A549 (cell line): ENCODE measurements around the gene GOLT1B. TPM values are rescaled to one million over a fixed set of nuclear protein-coding genes. Genes with fewer than 3 reads are reported as not detected.

Source experiments
- ATAC-seq, 2 experiments: fragments of 200-7000 bp in 1 of 2; fragments of >200 bp in 1 of 2; cut with Nextera tagmentation in 1 of 2; cut with Tn5 transposase in 1 of 2; 3 replicates each; pipeline versions ENCODE4 v1.8.0 to v1.9.1; 2018 to 2020; ENCODE audit warnings: mild to moderate bottlenecking in 1 of 2, moderate library complexity in 1 of 2
- CTCF ChIA-PET: fragments of 300-600 bp; sonication (Branson Sonifier 250); formaldehyde crosslinking; extraction: SDS; loops from one replicate; lab custom pipeline; 2021; ENCODE audit warnings: antibody characterized with exemption, inconsistent platforms; lab: Yijun Ruan, JAX
- POLR2A ChIA-PET: fragments of 350-600 bp; formaldehyde crosslinking; extraction: SDS; loops from one replicate; lab custom pipeline; 2021; ENCODE audit warnings: antibody characterized with exemption, inconsistent platforms; lab: Yijun Ruan, JAX
- DNase-seq, 2 experiments: peaks; one replicate each; pipeline versions ENCODE4 v3.0.0 to v3.0.0-alpha.2; 2011 to 2016; ENCODE audit warnings: low read depth in 1 of 2, low spot score in 1 of 2
- FAIRE-seq: peaks from 2 replicates; lab custom pipeline; 2011; peaks lifted over from hg19 to GRCh38; lab: Jason Lieb, UNC
- H3K27ac ChIP-seq, 2 experiments: fragments of >200 bp; sonication (Bioruptor Twin); formaldehyde crosslinking; 3 replicates each; pipeline ENCODE4 v1.5.1; 2016 to 2017
- H3K4me1 ChIP-seq: fragments of >200 bp; sonication (Bioruptor Twin); formaldehyde crosslinking; 3 replicates; pipeline ENCODE4 v1.6.1; 2016
- H3K4me2 ChIP-seq: fragments of >200 bp; sonication (Bioruptor Twin); formaldehyde crosslinking; 3 replicates; pipeline ENCODE4 v1.6.1; 2016
- H3K4me3 ChIP-seq: fragments of >200 bp; sonication (Bioruptor Twin); formaldehyde crosslinking; 3 replicates; pipeline ENCODE4 v1.5.1; 2016
- H3K9me3 ChIP-seq: fragments of >200 bp; sonication (Bioruptor Twin); formaldehyde crosslinking; 3 replicates; pipeline ENCODE4 v1.6.1; 2016
- ATOH8 ChIP-seq: fragments of 250-450 bp; sonication (Bioruptor Pico); IDR thresholded peaks from 2 replicates; pipeline ENCODE4 v1.5.0; 2020; ENCODE audit warnings: low read depth, mild to moderate bottlenecking, moderate library complexity
- BHLHE40 ChIP-seq: IDR thresholded peaks from 2 replicates; pipeline ENCODE4 v1.6.1; 2012; ENCODE audit warnings: low read depth, low read length, inconsistent platforms
- CEBPB ChIP-seq, 2 experiments: fragments of >200 bp in 1 of 2; sonication (Bioruptor Twin) in 1 of 2; formaldehyde crosslinking in 1 of 2; IDR thresholded peaks; 2 replicates each; pipeline ENCODE4 v1.6.1; 2012 to 2016
- CHD4 ChIP-seq: fragments of 200-600 bp; sonication (generic); IDR thresholded peaks from 2 replicates; pipeline ENCODE4 v1.6.1; 2016; ENCODE audit warnings: antibody characterized with exemption, mild to moderate bottlenecking, borderline replicate concordance
- E2F6 ChIP-seq: IDR thresholded peaks from 2 replicates; pipeline ENCODE4 v1.6.1; 2012; ENCODE audit warnings: low read depth, borderline replicate concordance
- EHMT2 ChIP-seq: fragments of 200-600 bp; sonication (generic); IDR thresholded peaks from 2 replicates; pipeline ENCODE4 v1.6.1; 2016; ENCODE audit warnings: antibody characterized with exemption, low read depth, mild to moderate bottlenecking, moderate library complexity
- ELK1 ChIP-seq: fragments of 150-350 bp; IDR thresholded peaks from 2 replicates; pipeline ENCODE4 v1.6.1; 2014; ENCODE audit warnings: low read depth, mild to moderate bottlenecking, low read length
- FOSL2 ChIP-seq, 2 experiments: fragments of 450-650 bp in 1 of 2; fragments of >200 bp in 1 of 2; sonication (Bioruptor Twin) in 1 of 2; formaldehyde crosslinking; IDR thresholded peaks; 2 replicates each; pipeline versions ENCODE4 v1.5.0 to v1.6.1; 2016 to 2020; ENCODE audit warnings: mild to moderate bottlenecking in 1 of 2, moderate library complexity in 1 of 2
- FOXS1 ChIP-seq: fragments of 250-450 bp; sonication (Bioruptor Pico); IDR thresholded peaks from 2 replicates; pipeline ENCODE4 v1.5.0; 2020; ENCODE audit warnings: mild to moderate bottlenecking, moderate library complexity
- GATA3 ChIP-seq: IDR thresholded peaks from 2 replicates; pipeline ENCODE4 v1.6.1; 2012; ENCODE audit warnings: borderline replicate concordance
- HDAC2 ChIP-seq: fragments of 200-600 bp; sonication (generic); IDR thresholded peaks from 2 replicates; pipeline ENCODE4 v1.6.1; 2016
- HMGXB4 ChIP-seq: fragments of 250-450 bp; sonication (Bioruptor Pico); IDR thresholded peaks from 2 replicates; pipeline ENCODE4 v1.5.0; 2021; ENCODE audit warnings: mild to moderate bottlenecking, moderate library complexity, borderline replicate concordance
- HOXA7 ChIP-seq: fragments of 250-450 bp; sonication (Bioruptor Pico); IDR thresholded peaks from 2 replicates; pipeline ENCODE4 v1.5.0; 2020; ENCODE audit warnings: mild to moderate bottlenecking, moderate library complexity
- JUN ChIP-seq, 2 experiments: fragments of >200 bp; sonication (Bioruptor Twin); formaldehyde crosslinking; IDR thresholded peaks; 2 replicates in 1 of 2; 3 replicates in 1 of 2; pipeline ENCODE4 v1.6.1; 2016 to 2017
- KDM1A ChIP-seq: fragments of 200-600 bp; sonication (generic); IDR thresholded peaks from 2 replicates; pipeline ENCODE4 v1.6.1; 2016; ENCODE audit warnings: low read depth, mild to moderate bottlenecking
- KDM5A ChIP-seq: fragments of 200-600 bp; sonication (generic); IDR thresholded peaks from 2 replicates; pipeline ENCODE4 v1.6.1; 2016; ENCODE audit warnings: antibody characterized with exemption, mild to moderate bottlenecking
- MAX ChIP-seq: IDR thresholded peaks from 2 replicates; pipeline ENCODE4 v1.6.1; 2012
- MAZ ChIP-seq: fragments of 150-350 bp; IDR thresholded peaks from 2 replicates; pipeline ENCODE4 v1.6.1; 2014; ENCODE audit warnings: antibody characterized with exemption, low read depth, low read length, borderline replicate concordance
- NPAS2 ChIP-seq: fragments of 250-450 bp; sonication (Bioruptor Pico); IDR thresholded peaks from 2 replicates; pipeline ENCODE4 v1.8.0; 2022; ENCODE audit warnings: mild to moderate bottlenecking, moderate library complexity, borderline replicate concordance
- POLR2A ChIP-seq: IDR thresholded peaks from 2 replicates; pipeline ENCODE4 v1.6.1; 2012; ENCODE audit warnings: mild to moderate bottlenecking, low read length
- RFX5 ChIP-seq: fragments of 450-650 bp; IDR thresholded peaks from 2 replicates; pipeline ENCODE4 v1.7.1; 2014; ENCODE audit warnings: antibody characterized with exemption, mild to moderate bottlenecking, moderate library complexity
- SMC3 ChIP-seq: fragments of >200 bp; sonication (Bioruptor Twin); formaldehyde crosslinking; IDR thresholded peaks from 3 replicates; pipeline ENCODE4 v1.6.1; 2018; ENCODE audit warnings: inconsistent platforms
- ZC3H11A ChIP-seq: fragments of 450-650 bp; IDR thresholded peaks from 2 replicates; pipeline ENCODE4 v1.6.1; 2014; ENCODE audit warnings: antibody characterized with exemption, mild to moderate bottlenecking
- WGBS: methylation state at CpG from one replicate; pipeline ENCODE4 v1.1.6; 2017; ENCODE audit errors: missing lambda C conversion rate; 5-methylcytosine and 5-hydroxymethylcytosine counted together
- polyA plus RNA-seq, 4 experiments: library from polyadenylated mRNA; depleted of rRNA in 3 of 4; stranded (reverse); fragments of >200 nt; fragmentation: RNase III in 1 of 4; extraction: RNeasy Plus Mini Kit Qiagen cat#74134 plus additional on column Dnase treatment in 1 of 4; gene quantifications; 2 replicates in 3 of 4; 3 replicates in 1 of 4; pipeline ENCODE4 v1.2.3, GENCODE V29; 2011 to 2017

Gene GOLT1B
- polyA plus RNA-seq, 2 of the 4 experiments (the other 2 are of a cell fraction), result 73.4 to 80.4 TPM

- peaks cover 7% of the 10 kb centered on the region; the same call in 2 of the 3 replicates for H3K4me1 ChIP-seq
- POLR2A ChIA-PET, result no interaction called here
- H3K4me3 ChIP-seq, result no peak overlapping the region
- TF ChIP-seq ZC3H11A (no peak), POLR2A (no peak), ATOH8 (no peak), MAX (no peak), NPAS2 (CRISPR knock-in tag) (no peak), CHD4 (no peak), EHMT2 (no peak), ELK1 (no peak), MAZ (no peak), E2F6 (no peak), HMGXB4 (CRISPR knock-in tag) (no peak), KDM5A (no peak), JUN (IDR thresholded peaks at IDR 0.05) (no peak), BHLHE40 (no peak), HDAC2 (no peak), FOSL2 (IDR thresholded peaks at IDR 0.05) (no peak), FOSL2 (CRISPR knock-in tag; IDR thresholded peaks at IDR 0.05) (no peak)
- TF ChIP-seq, all 56 proteins: peak for 0
- CTCF ChIA-PET, result interaction anchor here (0.6 to 1.5 kb wide), 2 partner anchors 11 to 260 kb away, joined by 3 to 4 read pairs; no protein-coding TSS in a partner anchor
- Histone ChIP-seq H3K27ac (no peak overlapping the region), H3K4me2 (no peak overlapping the region), H3K9me3 (no peaks in the 10 kb centered on the region)
- DNase-seq (no peak), ATAC-seq (no peak), FAIRE-seq (no peak)
- 80% methylated on average over 6 of the region's 6 CpGs for WGBS
Measured at GRCh38 chr12:21541773-21542172, 40.2 kb downstream of the GOLT1B start.

- TF ChIP-seq CEBPB (IDR thresholded peaks at IDR 0.05), result no peak
- no peak for TF ChIP-seq ELK1
- TF ChIP-seq SMC3, result no peak
- no peak for TF ChIP-seq RFX5
- TF ChIP-seq FOXS1, result no peak
- no peak for TF ChIP-seq KDM1A
- no peak for TF ChIP-seq HOXA7 (CRISPR knock-in tag)
- TF ChIP-seq POLR2A, result no peak
- TF ChIP-seq GATA3, result no peak
- no peak overlapping the region for H3K4me3 ChIP-seq
- ChIA-PET CTCF (interaction anchor here (1.5 kb wide), 1 partner anchor 11 kb away, joined by 4 read pairs; no protein-coding TSS in a partner anchor), POLR2A (no interaction called here)
- H3K4me1 ChIP-seq, result peaks cover 7% of the 10 kb centered on the region; the same call in 2 of the 3 replicates
- H3K9me3 ChIP-seq, result no peaks in the 10 kb centered on the region
- no peak overlapping the region for H3K27ac ChIP-seq
- H3K4me2 ChIP-seq, result no peak overlapping the region
- 81% methylated on average over 5 of the region's 5 CpGs for WGBS
- no peak for FAIRE-seq
- no peak for DNase-seq
- no peak for ATAC-seq
Measured at GRCh38 chr12:21542403-21542802, 40.8 kb downstream of the GOLT1B start.
